ENCODE data around the gene SPATA33.

- TF ChIP-seq CTCF (IDR thresholded peaks at IDR 0.05; ENCODE audit: low read length) (no peak), EZH2 (optimal IDR thresholded peaks at IDR 0.05; ENCODE audit: low read depth, low read length) (no peak)
These were observed 10.7 kb upstream of the SPATA33 start for GRCh38 chr16:89646906-89647305.

All from MM.1S (cell line).